ENCODE measurements around the gene KATNAL1. TPM values are rescaled to one million over a fixed set of nuclear protein-coding genes. Genes with fewer than 3 reads are reported as not detected.

The KATNAL1 gene
- total RNA-seq, 1 experiment from 2014 or later, result 14.2 TPM

DNA sequence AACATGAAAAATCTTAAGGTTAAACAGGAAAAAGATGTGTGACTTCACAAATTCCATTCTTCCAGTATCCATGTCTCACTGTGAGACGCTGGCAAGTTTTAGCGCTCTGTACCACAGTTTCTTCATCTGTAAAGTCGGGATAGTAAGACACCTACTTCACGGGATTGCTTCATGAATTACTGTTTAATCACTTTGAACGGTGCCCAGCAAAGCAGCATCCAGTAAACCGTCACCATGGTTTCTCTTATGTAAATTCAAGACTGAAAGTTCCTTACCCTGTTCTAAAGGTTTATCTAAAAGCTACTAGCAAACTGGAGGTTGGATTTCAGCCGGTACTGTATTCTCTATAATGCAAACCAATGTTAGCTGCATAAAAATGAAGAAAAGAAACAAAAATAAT is 53.5 kb downstream of the KATNAL1 start:
- ATAC-seq, result no peak
- Mint-ChIP-seq H3K4me3 (no peak overlapping the region), H3K36me3 (peaks cover 20% of the 10 kb centered on the region), H3K27me3 (ENCODE audit: low read depth) (no peaks in the 10 kb centered on the region), H3K9me3 (peaks cover 17% of the 10 kb centered on the region), H3K4me1 (peaks cover 10% of the 10 kb centered on the region), H3K27ac (no peak overlapping the region)
- no peak for TF ChIP-seq ZNF263 (CRISPR knock-in tag; IDR thresholded peaks at IDR 0.05; ENCODE audit: low read depth)
- TF ChIP-seq NR1H2 (CRISPR knock-in tag; IDR thresholded peaks at IDR 0.05), result no peak
- TF ChIP-seq NFATC4 (CRISPR knock-in tag; IDR thresholded peaks at IDR 0.05), result no peak
- TF ChIP-seq OVOL2 (CRISPR knock-in tag; IDR thresholded peaks at IDR 0.05; ENCODE audit: borderline replicate concordance), result no peak
- TF ChIP-seq, protein P1, sequence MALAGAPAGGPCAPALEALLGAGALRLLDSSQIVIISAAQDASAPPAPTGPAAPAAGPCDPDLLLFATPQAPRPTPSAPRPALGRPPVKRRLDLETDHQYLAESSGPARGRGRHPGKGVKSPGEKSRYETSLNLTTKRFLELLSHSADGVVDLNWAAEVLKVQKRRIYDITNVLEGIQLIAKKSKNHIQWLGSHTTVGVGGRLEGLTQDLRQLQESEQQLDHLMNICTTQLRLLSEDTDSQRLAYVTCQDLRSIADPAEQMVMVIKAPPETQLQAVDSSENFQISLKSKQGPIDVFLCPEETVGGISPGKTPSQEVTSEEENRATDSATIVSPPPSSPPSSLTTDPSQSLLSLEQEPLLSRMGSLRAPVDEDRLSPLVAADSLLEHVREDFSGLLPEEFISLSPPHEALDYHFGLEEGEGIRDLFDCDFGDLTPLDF (CRISPR knock-in tag; IDR thresholded peaks at IDR 0.05), result no peak
- no peak for TF ChIP-seq SMAD4 (CRISPR knock-in tag; IDR thresholded peaks at IDR 0.05)
- TF ChIP-seq TEAD1 (CRISPR knock-in tag; IDR thresholded peaks at IDR 0.05), result no peak
- no peak for TF ChIP-seq NFYB (CRISPR knock-in tag; conservative IDR thresholded peaks at IDR 0.05; ENCODE audit: low read depth)
- TF ChIP-seq ETV6 (CRISPR knock-in tag; IDR thresholded peaks at IDR 0.05), result no peak
- TF ChIP-seq, protein P2, sequence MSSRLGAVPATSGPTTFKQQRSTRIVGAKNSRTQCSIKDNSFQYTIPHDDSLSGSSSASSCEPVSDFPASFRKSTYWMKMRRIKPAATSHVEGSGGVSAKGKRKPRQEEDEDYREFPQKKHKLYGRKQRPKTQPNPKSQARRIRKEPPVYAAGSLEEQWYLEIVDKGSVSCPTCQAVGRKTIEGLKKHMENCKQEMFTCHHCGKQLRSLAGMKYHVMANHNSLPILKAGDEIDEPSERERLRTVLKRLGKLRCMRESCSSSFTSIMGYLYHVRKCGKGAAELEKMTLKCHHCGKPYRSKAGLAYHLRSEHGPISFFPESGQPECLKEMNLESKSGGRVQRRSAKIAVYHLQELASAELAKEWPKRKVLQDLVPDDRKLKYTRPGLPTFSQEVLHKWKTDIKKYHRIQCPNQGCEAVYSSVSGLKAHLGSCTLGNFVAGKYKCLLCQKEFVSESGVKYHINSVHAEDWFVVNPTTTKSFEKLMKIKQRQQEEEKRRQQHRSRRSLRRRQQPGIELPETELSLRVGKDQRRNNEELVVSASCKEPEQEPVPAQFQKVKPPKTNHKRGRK (CRISPR knock-in tag; IDR thresholded peaks at IDR 0.05; ENCODE audit: borderline replicate concordance), result no peak
- no peak for TF ChIP-seq SP1 (CRISPR knock-in tag; conservative IDR thresholded peaks at IDR 0.05)
- TF ChIP-seq FOXJ3 (CRISPR knock-in tag; IDR thresholded peaks at IDR 0.05; ENCODE audit: borderline replicate concordance), result no peak
- TF ChIP-seq JUN (CRISPR knock-in tag; IDR thresholded peaks at IDR 0.05), result no peak
- no peak for TF ChIP-seq EMX1 (CRISPR knock-in tag; IDR thresholded peaks at IDR 0.05)
- TF ChIP-seq, protein P3, sequence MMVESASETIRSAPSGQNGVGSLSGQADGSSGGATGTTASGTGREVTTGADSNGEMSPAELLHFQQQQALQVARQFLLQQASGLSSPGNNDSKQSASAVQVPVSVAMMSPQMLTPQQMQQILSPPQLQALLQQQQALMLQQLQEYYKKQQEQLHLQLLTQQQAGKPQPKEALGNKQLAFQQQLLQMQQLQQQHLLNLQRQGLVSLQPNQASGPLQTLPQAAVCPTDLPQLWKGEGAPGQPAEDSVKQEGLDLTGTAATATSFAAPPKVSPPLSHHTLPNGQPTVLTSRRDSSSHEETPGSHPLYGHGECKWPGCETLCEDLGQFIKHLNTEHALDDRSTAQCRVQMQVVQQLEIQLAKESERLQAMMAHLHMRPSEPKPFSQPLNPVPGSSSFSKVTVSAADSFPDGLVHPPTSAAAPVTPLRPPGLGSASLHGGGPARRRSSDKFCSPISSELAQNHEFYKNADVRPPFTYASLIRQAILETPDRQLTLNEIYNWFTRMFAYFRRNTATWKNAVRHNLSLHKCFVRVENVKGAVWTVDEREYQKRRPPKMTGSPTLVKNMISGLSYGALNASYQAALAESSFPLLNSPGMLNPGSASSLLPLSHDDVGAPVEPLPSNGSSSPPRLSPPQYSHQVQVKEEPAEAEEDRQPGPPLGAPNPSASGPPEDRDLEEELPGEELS (CRISPR knock-in tag; IDR thresholded peaks at IDR 0.05), result no peak
- TF ChIP-seq HMGA2 (CRISPR knock-in tag; IDR thresholded peaks at IDR 0.05), result no peak
- DNase-seq (ENCODE audit: low spot score), result no peak
- CTCF ChIA-PET, result interaction anchor here (1.3 kb wide), 1 partner anchor 121 kb away, joined by 5 read pairs; no protein-coding TSS in a partner anchor
- POLR2A ChIA-PET, result interaction anchor here (0.7 kb wide), 1 partner anchor 15 kb away, joined by 3 read pairs; no protein-coding TSS in a partner anchor

DNA sequence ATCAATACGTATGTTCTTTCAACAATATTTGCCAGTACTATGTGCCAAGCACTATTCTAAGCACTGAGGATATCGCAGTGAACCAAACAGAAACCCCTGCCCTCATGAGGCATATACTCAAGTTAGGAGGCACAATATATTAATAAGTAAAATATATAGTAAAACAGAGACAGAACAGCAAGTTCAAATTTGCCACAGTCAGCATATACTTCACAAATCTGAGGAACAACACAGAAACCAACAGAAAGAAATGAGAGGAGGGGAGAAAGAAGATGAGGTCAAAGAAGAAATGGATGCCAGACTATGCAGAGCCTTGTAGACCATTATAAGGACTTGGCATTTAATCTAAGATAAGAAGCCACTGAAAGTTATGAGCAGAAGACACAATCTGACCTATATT is 59.9 kb downstream of the KATNAL1 start:
- H3K27me3 Mint-ChIP-seq (ENCODE audit: low read depth), result no peaks in the 10 kb centered on the region
- TF ChIP-seq, protein P4, sequence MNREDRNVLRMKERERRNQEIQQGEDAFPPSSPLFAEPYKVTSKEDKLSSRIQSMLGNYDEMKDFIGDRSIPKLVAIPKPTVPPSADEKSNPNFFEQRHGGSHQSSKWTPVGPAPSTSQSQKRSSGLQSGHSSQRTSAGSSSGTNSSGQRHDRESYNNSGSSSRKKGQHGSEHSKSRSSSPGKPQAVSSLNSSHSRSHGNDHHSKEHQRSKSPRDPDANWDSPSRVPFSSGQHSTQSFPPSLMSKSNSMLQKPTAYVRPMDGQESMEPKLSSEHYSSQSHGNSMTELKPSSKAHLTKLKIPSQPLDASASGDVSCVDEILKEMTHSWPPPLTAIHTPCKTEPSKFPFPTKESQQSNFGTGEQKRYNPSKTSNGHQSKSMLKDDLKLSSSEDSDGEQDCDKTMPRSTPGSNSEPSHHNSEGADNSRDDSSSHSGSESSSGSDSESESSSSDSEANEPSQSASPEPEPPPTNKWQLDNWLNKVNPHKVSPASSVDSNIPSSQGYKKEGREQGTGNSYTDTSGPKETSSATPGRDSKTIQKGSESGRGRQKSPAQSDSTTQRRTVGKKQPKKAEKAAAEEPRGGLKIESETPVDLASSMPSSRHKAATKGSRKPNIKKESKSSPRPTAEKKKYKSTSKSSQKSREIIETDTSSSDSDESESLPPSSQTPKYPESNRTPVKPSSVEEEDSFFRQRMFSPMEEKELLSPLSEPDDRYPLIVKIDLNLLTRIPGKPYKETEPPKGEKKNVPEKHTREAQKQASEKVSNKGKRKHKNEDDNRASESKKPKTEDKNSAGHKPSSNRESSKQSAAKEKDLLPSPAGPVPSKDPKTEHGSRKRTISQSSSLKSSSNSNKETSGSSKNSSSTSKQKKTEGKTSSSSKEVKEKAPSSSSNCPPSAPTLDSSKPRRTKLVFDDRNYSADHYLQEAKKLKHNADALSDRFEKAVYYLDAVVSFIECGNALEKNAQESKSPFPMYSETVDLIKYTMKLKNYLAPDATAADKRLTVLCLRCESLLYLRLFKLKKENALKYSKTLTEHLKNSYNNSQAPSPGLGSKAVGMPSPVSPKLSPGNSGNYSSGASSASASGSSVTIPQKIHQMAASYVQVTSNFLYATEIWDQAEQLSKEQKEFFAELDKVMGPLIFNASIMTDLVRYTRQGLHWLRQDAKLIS (CRISPR knock-in tag; IDR thresholded peaks at IDR 0.05; ENCODE audit: borderline replicate concordance), result no peak
- TF ChIP-seq RELA (CRISPR knock-in tag; IDR thresholded peaks at IDR 0.05; ENCODE audit: borderline replicate concordance) (no peak), OVOL2 (CRISPR knock-in tag; IDR thresholded peaks at IDR 0.05; ENCODE audit: borderline replicate concordance) (no peak), ZNF416 (CRISPR knock-in tag; IDR thresholded peaks at IDR 0.05) (no peak), ESRRA (CRISPR knock-in tag; IDR thresholded peaks at IDR 0.05; ENCODE audit: borderline replicate concordance) (no peak), CREB1 (CRISPR knock-in tag; IDR thresholded peaks at IDR 0.05) (no peak), FOXK1 (CRISPR knock-in tag; IDR thresholded peaks at IDR 0.05) (no peak)
- TF ChIP-seq, protein P5, sequence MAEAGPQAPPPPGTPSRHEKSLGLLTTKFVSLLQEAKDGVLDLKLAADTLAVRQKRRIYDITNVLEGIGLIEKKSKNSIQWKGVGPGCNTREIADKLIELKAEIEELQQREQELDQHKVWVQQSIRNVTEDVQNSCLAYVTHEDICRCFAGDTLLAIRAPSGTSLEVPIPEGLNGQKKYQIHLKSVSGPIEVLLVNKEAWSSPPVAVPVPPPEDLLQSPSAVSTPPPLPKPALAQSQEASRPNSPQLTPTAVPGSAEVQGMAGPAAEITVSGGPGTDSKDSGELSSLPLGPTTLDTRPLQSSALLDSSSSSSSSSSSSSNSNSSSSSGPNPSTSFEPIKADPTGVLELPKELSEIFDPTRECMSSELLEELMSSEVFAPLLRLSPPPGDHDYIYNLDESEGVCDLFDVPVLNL (CRISPR knock-in tag; IDR thresholded peaks at IDR 0.05; ENCODE audit: borderline replicate concordance, low read depth), result no peak
- TF ChIP-seq, protein P1 (CRISPR knock-in tag; IDR thresholded peaks at IDR 0.05), result no peak
- TF ChIP-seq, protein P6, sequence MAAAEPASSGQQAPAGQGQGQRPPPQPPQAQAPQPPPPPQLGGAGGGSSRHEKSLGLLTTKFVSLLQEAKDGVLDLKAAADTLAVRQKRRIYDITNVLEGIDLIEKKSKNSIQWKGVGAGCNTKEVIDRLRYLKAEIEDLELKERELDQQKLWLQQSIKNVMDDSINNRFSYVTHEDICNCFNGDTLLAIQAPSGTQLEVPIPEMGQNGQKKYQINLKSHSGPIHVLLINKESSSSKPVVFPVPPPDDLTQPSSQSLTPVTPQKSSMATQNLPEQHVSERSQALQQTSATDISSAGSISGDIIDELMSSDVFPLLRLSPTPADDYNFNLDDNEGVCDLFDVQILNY (CRISPR knock-in tag; IDR thresholded peaks at IDR 0.05), result no peak
- ATAC-seq (no peak), DNase-seq (ENCODE audit: low spot score) (no peak)
- H3K4me3 Mint-ChIP-seq, result no peak overlapping the region
- no peak overlapping the region for H3K27ac Mint-ChIP-seq
- no peaks in the 10 kb centered on the region for H3K4me1 Mint-ChIP-seq
- POLR2A ChIA-PET, result no interaction called here
- H3K9me3 Mint-ChIP-seq, result peaks cover 33% of the 10 kb centered on the region
- H3K36me3 Mint-ChIP-seq, result peaks cover 30% of the 10 kb centered on the region
- CTCF ChIA-PET, result no interaction called here

Data from WTC11 (cell line).